ENCODE results near the gene DPH1. TPM values are rescaled to one million over a fixed set of nuclear protein-coding genes. Genes with fewer than 3 reads are reported as not detected.

Gene DPH1
- total and polyA plus RNA-seq, 9 donors = 27.5 to 77.7 (median 46.0) TPM

- Histone ChIP-seq H3K36me3 (no peaks in the 10 kb centered on the region), H3K9me3 (no peaks in the 10 kb centered on the region), H3K27me3 (no peaks in the 10 kb centered on the region), H3K27ac (no peak overlapping the region), H3K4me3 (no peak overlapping the region), H3K4me1 (ENCODE audit: insufficient read depth) (peaks cover 1% of the 10 kb centered on the region)
- intact Hi-C loops (cut with DNase I) = loop anchor here in 1 of 4 donors (10.0 kb wide), 2 partner anchors 65 to 365 kb away; no protein-coding TSS in a partner anchor
- 72 to 77% (median 75%) methylated on average over 8 of the region's 8 CpGs for WGBS, 3 donors
- no peak for DNase-seq
- TF ChIP-seq CTCF (IDR thresholded peaks at IDR 0.05) (no peak), EP300 (IDR thresholded peaks at IDR 0.05) (no peak), POLR2A (IDR thresholded peaks at IDR 0.05) (no peak)
These were observed 10.2 kb upstream of the DPH1 start for GRCh38 chr17:2019723-2020122.

GRCh38 chr17:2020721-2021120 lies 9.2 kb upstream of the DPH1 start:
- Histone ChIP-seq H3K27ac (no peak overlapping the region), H3K9me3 (no peaks in the 10 kb centered on the region), H3K27me3 (no peaks in the 10 kb centered on the region), H3K36me3 (no peaks in the 10 kb centered on the region), H3K4me3 (no peak overlapping the region), H3K4me1 (ENCODE audit: insufficient read depth) (peaks cover 1% of the 10 kb centered on the region)
- 59 to 67% (median 61%) methylated on average over 8 of the region's 8 CpGs for WGBS, 3 donors
- intact Hi-C loops (cut with DNase I) = loop anchor here in 1 of 4 donors (10.0 kb wide), 1 partner anchor 366 kb away; no protein-coding TSS in a partner anchor
- no peak for DNase-seq
- TF ChIP-seq CTCF (IDR thresholded peaks at IDR 0.05) (no peak), POLR2A (IDR thresholded peaks at IDR 0.05) (no peak)

GRCh38 chr17:2022647-2023240 lies 7.2 kb upstream of the DPH1 start:
- WGBS, 3 donors = 83 to 86% (median 84%) methylated on average over 15 of the region's 15 CpGs
- no peak overlapping the region for H3K4me3 ChIP-seq
- DNase-seq = no peak
- no peaks in the 10 kb centered on the region for H3K27me3 ChIP-seq
- peaks cover 1% of the 10 kb centered on the region for H3K4me1 ChIP-seq (ENCODE audit: insufficient read depth)
- no peaks in the 10 kb centered on the region for H3K9me3 ChIP-seq
- TF ChIP-seq EP300 (IDR thresholded peaks at IDR 0.05) (no peak), CTCF (IDR thresholded peaks at IDR 0.05) (no peak), POLR2A (IDR thresholded peaks at IDR 0.05) (no peak)
- H3K36me3 ChIP-seq = no peaks in the 10 kb centered on the region
- intact Hi-C loops (cut with DNase I) = loop anchor here in 1 of 4 donors (10.0 kb wide), 1 partner anchor 368 kb away; no protein-coding TSS in a partner anchor
- no peak overlapping the region for H3K27ac ChIP-seq

DNA sequence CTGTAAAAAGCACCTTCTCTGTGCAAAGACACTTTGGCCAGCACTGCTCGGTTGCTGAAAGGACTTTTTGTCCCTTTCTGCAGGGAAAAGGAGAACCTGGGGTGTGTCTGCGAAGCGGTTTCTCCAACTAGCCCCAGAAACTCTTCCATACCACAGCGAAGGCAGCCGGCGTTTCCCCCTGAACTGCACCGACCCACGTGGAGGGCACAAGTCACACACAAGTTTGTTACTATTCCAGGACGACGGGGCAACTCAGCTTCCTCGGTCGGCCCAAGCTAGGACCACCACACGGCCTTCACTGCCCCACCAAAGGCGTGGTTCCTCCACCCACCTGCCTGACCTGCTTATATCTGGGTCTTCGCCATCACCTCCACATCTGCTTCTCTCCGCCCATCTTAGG lies 6.7 kb upstream of the DPH1 start:
- no peaks in the 10 kb centered on the region for H3K36me3 ChIP-seq
- no peak for TF ChIP-seq POLR2A (IDR thresholded peaks at IDR 0.05)
- TF ChIP-seq EP300 (IDR thresholded peaks at IDR 0.05) = no peak
- no peak for TF ChIP-seq CTCF (IDR thresholded peaks at IDR 0.05)
- intact Hi-C loops (cut with DNase I) = loop anchor here in 1 of 4 donors (10.0 kb wide), 1 partner anchor 368 kb away; no protein-coding TSS in a partner anchor
- no peak overlapping the region for H3K4me3 ChIP-seq
- no peak overlapping the region for H3K27ac ChIP-seq
- no peaks in the 10 kb centered on the region for H3K9me3 ChIP-seq
- no peak for DNase-seq
- no peaks in the 10 kb centered on the region for H3K27me3 ChIP-seq
- WGBS, 3 donors = 50 to 54% (median 52%) methylated on average over 16 of the region's 16 CpGs
- H3K4me1 ChIP-seq (ENCODE audit: insufficient read depth) = peaks cover 1% of the 10 kb centered on the region

Data from ovary (tissue), 9 donors.